ENCODE results near the gene SLC9A2.

DNA sequence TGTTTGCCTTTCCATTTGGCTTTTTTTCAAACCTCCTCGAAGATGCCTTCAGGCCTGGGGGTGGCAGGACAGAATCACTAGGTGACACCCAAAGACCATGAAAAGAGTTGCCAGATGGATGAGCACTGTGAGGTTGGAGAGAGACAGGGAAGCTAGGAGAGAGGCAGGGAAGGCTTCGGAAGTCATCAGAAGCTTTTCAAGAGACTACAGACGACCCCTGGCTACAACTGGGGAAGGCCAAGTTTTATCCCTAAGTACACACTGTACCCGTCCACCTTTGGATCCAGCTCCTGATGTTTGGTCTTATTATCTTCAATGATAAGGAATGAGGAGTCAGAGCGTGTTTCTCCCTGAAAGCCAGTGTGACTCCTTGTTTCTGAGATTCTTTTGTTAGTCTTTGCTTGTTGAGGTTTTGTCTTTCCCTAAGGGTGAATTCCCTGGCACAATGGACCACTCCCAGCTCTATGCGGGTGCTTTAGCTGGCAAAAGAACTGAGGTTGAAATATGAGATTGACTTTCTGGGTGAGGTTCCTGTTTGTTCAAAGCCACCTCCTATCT, 33.4 kb upstream of the SLC9A2 start:
- TF ChIP-seq EZH2 (IDR thresholded peaks at IDR 0.05; ENCODE audit: borderline replicate concordance, insufficient read depth, low read depth, low read length, poor library complexity, severe bottlenecking) = no peak
- TF ChIP-seq, protein P1, sequence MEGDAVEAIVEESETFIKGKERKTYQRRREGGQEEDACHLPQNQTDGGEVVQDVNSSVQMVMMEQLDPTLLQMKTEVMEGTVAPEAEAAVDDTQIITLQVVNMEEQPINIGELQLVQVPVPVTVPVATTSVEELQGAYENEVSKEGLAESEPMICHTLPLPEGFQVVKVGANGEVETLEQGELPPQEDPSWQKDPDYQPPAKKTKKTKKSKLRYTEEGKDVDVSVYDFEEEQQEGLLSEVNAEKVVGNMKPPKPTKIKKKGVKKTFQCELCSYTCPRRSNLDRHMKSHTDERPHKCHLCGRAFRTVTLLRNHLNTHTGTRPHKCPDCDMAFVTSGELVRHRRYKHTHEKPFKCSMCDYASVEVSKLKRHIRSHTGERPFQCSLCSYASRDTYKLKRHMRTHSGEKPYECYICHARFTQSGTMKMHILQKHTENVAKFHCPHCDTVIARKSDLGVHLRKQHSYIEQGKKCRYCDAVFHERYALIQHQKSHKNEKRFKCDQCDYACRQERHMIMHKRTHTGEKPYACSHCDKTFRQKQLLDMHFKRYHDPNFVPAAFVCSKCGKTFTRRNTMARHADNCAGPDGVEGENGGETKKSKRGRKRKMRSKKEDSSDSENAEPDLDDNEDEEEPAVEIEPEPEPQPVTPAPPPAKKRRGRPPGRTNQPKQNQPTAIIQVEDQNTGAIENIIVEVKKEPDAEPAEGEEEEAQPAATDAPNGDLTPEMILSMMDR (IDR thresholded peaks at IDR 0.05) = no peak

All from B cell (primary cell).